ENCODE data around the gene KCNMA1. TPM values are rescaled to one million over a fixed set of nuclear protein-coding genes. Genes with fewer than 3 reads are reported as not detected.

Gene KCNMA1
- total and polyA plus RNA-seq, 9 of the 15 experiments (the other 6 are each of a cell fraction or from before 2014, with no cell fraction given): 0.01 to 0.95 (median 0.15) TPM; not detected in 4

GRCh38 chr10:77461636-77462296, 175.8 kb downstream of the KCNMA1 start:
- Histone ChIP-seq H3K9ac (ENCODE audit: insufficient read depth in 1 of 2, low read depth in 2 of 2, low read length in 2 of 2) (no peak overlapping the region), H3K4me1 (replicated peaks in 1 of 2; ENCODE audit: control insufficient read depth in 2 of 2, insufficient read depth in 2 of 2, low read length in 2 of 2) (no peaks in the 10 kb centered on the region), H3K79me2 (ENCODE audit: control insufficient read depth, insufficient read depth, low read length) (no peaks in the 10 kb centered on the region), H3K36me3 (ENCODE audit: control insufficient read depth, insufficient read depth, low read length) (no peaks in the 10 kb centered on the region), H3K27me3 (ENCODE audit: control insufficient read depth in 2 of 2, insufficient read depth in 2 of 2, low read length in 2 of 2) (no peaks in the 10 kb centered on the region), H4K20me1 (replicated peaks; ENCODE audit: control insufficient read depth, insufficient read depth, low read length) (0 out of 2 replicates have a peak, but pooled peaks cover 2% of the 10 kb centered on the region), H3K27ac (ENCODE audit: extremely low read depth, low read depth, low read length) (no peak overlapping the region), H3K9me3 (replicated peaks; ENCODE audit: control insufficient read depth, insufficient read depth, low read depth, low read length) (no peaks in the 10 kb centered on the region), H3K9me1 (ENCODE audit: control insufficient read depth, insufficient read depth, low read length) (no peaks in the 10 kb centered on the region), H2AFZ (ENCODE audit: low read depth, low read length) (no peak overlapping the region), H3K4me3 (no peak overlapping the region), H3K4me2 (ENCODE audit: insufficient read depth, low read length) (no peak overlapping the region)
- BruUV-seq (replicated peaks): no TSS peak
- 2% methylated on average over 7 of the region's 7 CpGs for WGBS (ENCODE audit: insufficient coverage, low coverage, missing lambda C conversion rate)
- POLR2A ChIA-PET: no interaction called here
- no peak for DNase-seq (ENCODE audit: extremely low read depth in 1 of 4, low spot score in 3 of 4)
- CTCF ChIA-PET (ENCODE audit: low intra/inter-chr PET ratio): no interaction called here
- ATAC-seq: no peak
- no peak for TF ChIP-seq BDP1 (IDR thresholded peaks at IDR 0.05; ENCODE audit: insufficient read depth, insufficient read length)
- TF ChIP-seq NCOR1 (IDR thresholded peaks at IDR 0.05): no peak
- no peak for TF ChIP-seq KHSRP (IDR thresholded peaks at IDR 0.05)
- TF ChIP-seq STAT5B (CRISPR knock-in tag; IDR thresholded peaks at IDR 0.05): no peak
- TF ChIP-seq ZNF512 (tag; IDR thresholded peaks at IDR 0.05): no peak
- TF ChIP-seq ZFP91 (CRISPR knock-in tag; IDR thresholded peaks at IDR 0.05): no peak
- no peak for TF ChIP-seq NRF1 (conservative IDR thresholded peaks at IDR 0.05 in 1 of 2, IDR thresholded peaks at IDR 0.05 in 1 of 2)
- no peak for TF ChIP-seq RBM39 (optimal IDR thresholded peaks at IDR 0.05; ENCODE audit: low read depth, low read length)
- TF ChIP-seq HIVEP1 (CRISPR knock-in tag; IDR thresholded peaks at IDR 0.05): no peak
- TF ChIP-seq ZNF184 (CRISPR knock-in tag; IDR thresholded peaks at IDR 0.05): no peak
- no peak for TF ChIP-seq NUFIP1 (IDR thresholded peaks at IDR 0.05; ENCODE audit: partially characterized antibody)
- TF ChIP-seq ZNF175 (CRISPR knock-in tag; IDR thresholded peaks at IDR 0.05; ENCODE audit: low read depth): no peak
- in situ Hi-C loops (cut with MboI) (no loop called here), intact Hi-C loops (cut with micrococcal nuclease) (no loop called here)
- FAIRE-seq: no peak
